ENCODE results near the gene CDCA3.

DNA sequence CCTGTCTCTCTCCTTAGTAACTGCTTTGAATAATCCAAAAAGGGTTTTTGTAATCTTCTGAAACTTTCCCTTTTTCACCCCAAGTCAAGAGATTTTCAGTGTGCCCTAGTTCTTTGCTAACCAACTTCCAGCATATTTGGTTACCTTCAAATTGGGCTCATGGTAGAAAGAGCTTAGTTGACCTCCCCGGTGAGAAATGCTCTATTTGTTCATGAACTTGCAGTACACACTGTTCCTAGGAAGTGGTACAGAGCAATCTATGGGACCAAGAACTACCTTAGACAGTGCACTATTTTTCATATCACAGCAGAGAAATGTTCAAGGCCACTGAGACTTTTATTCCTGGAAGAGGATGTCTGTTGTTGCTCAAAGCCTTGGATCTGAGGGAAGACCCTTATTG, 2.5 kb upstream of the CDCA3 start:
- TF ChIP-seq CTCF (IDR thresholded peaks at IDR 0.05; ENCODE audit: low read length) = no peak
- no peak for TF ChIP-seq EZH2 (optimal IDR thresholded peaks at IDR 0.05; ENCODE audit: low read depth, low read length)
- TF ChIP-seq EZH2phosphoT487 (IDR thresholded peaks at IDR 0.05; ENCODE audit: low read length) = no peak

All from MM.1S (cell line).